Activated CD4-positive, alpha-beta memory T cell treated with anti-CD3 and anti-CD28 coated beads, Interleukin-2, amount 10 ng/mL, durations not matched to agents 7 days and 5 days (primary cell): ENCODE results near the gene FOXN3. TPM values are rescaled to one million over a fixed set of nuclear protein-coding genes. Genes with fewer than 3 reads are reported as not detected.

Experiments used
- CTCF ChIA-PET: fragments of 350-600 bp; sonication (Branson Sonifier 250); formaldehyde crosslinking; loops from one replicate; lab custom pipeline; 2021; ENCODE audit warnings: antibody characterized with exemption, inconsistent platforms; lab: Charles Lee
- POLR2A ChIA-PET: fragments of 350-600 bp; sonication (Branson Sonifier 250); formaldehyde crosslinking; loops from one replicate; lab custom pipeline; 2021; ENCODE audit warnings: antibody characterized with exemption; lab: Charles Lee
- DNase-seq: peaks from one replicate; pipeline ENCODE4 v3.0.0-alpha.2; 2020
- H3K27ac Mint-ChIP-seq: one replicate; pipeline ENCODE4 v1.8.0; 2021; ENCODE audit warnings: mild to moderate bottlenecking, mixed read lengths
- H3K27me3 Mint-ChIP-seq: one replicate; pipeline ENCODE4 v1.8.0; 2021; ENCODE audit warnings: mixed read lengths
- H3K36me3 Mint-ChIP-seq: one replicate; pipeline ENCODE4 v1.8.0; 2021; ENCODE audit warnings: low read depth, mixed read lengths
- H3K4me1 Mint-ChIP-seq: one replicate; pipeline ENCODE4 v1.8.0; 2021; ENCODE audit warnings: mixed read lengths
- H3K4me3 Mint-ChIP-seq: one replicate; pipeline ENCODE4 v1.8.0; 2021; ENCODE audit warnings: mild to moderate bottlenecking, mixed read lengths
- H3K9me3 Mint-ChIP-seq: one replicate; pipeline ENCODE4 v1.8.0; 2021; ENCODE audit warnings: mixed read lengths
- total RNA-seq, 2 experiments: library from RNA; stranded (reverse); gene quantifications; one replicate each; pipeline ENCODE4 v1.2.3, GENCODE V29; 2021

FOXN3 gene
- total RNA-seq, 2 experiments from 2014 or later, result 73.1 to 78.3 TPM

DNA sequence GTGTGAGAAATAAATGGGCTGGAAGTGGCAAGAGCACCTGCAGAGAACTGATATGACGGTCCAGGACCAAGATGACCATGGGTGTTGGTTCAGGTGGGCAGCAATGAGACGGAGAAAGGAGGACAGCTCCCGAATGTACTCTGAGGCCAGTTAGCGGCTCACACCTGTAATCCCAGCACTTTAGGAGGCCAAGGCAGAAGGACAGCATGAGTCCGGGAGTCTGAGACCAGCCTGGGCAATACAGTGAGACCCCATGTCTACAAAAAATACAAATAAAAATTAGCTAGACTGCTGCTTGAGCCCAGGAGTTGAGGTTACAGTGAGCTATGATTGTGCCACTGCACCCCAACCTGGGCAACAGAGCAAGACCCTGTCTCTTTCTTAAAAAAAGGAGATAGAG is 60.1 kb downstream of the FOXN3 start:
- Mint-ChIP-seq H3K9me3 (no peaks in the 10 kb centered on the region), H3K27ac (no peak overlapping the region), H3K36me3 (peaks cover 6% of the 10 kb centered on the region), H3K27me3 (no peaks in the 10 kb centered on the region), H3K4me1 (peaks cover 23% of the 10 kb centered on the region), H3K4me3 (no peak overlapping the region)
- DNase-seq, result no peak
- POLR2A ChIA-PET, result no interaction called here
- CTCF ChIA-PET, result no interaction called here

DNA sequence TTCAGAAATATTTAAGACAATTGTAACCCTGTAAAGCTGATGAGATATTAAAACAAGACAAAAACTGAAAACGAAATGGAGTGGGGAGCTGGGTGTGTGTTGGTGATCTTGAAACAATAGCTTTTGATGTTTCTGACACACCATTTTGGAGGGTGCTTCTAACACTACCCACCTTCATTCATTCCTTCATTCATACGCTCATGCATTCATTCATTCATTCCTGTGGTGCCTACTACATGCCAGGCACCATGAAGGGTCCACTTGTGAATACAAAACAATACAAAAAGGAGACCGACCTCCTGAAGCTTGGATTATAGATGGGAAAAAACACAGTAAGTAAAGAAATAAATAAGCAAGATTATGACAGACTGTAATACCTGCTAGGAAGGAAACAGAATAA is 60.5 kb downstream of the FOXN3 start:
- ChIA-PET POLR2A (no interaction called here), CTCF (no interaction called here)
- no peak overlapping the region for H3K4me3 Mint-ChIP-seq
- no peaks in the 10 kb centered on the region for H3K9me3 Mint-ChIP-seq
- no peak overlapping the region for H3K27ac Mint-ChIP-seq
- H3K36me3 Mint-ChIP-seq, result peaks cover 9% of the 10 kb centered on the region
- no peaks in the 10 kb centered on the region for H3K27me3 Mint-ChIP-seq
- peaks cover 28% of the 10 kb centered on the region for H3K4me1 Mint-ChIP-seq
- no peak for DNase-seq

- POLR2A ChIA-PET, result interaction anchor here (0.6 kb wide), 2 partner anchors 54 to 154 kb away, joined by 3 read pairs; no protein-coding TSS in a partner anchor
- H3K4me3 Mint-ChIP-seq, result no peak overlapping the region
These were observed 63.3 kb downstream of the FOXN3 start for GRCh38 chr14:89353766-89354113.

DNA sequence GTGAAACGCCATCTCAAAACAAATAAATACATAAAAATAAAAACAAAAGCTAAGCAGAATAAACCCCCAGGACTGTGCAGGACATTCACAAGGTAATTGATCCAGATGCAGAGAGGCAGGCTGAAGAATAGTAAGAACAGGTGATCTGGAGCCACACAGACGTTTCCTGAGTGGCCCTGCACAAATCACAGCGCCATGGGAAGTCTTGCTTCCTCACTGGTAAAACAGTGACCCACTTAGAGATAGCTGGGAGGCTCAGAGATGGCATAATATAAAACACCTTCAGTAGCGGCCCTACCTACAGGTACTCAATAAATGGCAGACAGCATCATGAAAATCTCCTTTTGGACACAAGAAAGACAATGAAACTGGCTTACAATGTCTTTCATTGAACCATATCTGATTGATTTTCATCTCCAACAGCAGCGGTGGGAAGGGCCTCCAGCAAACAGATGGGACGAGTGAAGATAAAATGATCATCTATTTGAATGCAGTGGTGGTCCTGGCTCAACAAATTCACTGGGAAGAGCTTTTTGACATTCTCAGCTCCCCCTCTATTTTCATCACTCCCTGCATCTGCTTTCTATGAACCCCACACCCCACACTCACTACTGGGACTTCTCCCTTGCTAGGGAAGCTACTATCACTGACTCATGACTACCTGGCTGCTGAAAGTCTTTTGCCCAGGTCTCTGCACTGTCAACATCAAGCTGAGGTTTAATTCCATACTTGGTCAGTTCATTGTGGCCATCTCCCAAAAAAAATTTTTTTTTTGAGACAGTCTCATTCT is 63.9 kb downstream of the FOXN3 start:
- peaks cover 3% of the 10 kb centered on the region for H3K9me3 Mint-ChIP-seq
- peaks cover 42% of the 10 kb centered on the region for H3K4me1 Mint-ChIP-seq
- no peak for DNase-seq
- H3K27ac Mint-ChIP-seq, result no peak overlapping the region
- H3K36me3 Mint-ChIP-seq, result peaks cover 38% of the 10 kb centered on the region
- CTCF ChIA-PET, result interaction anchor here (1.6 kb wide), 1 partner anchor 12 kb away, joined by 4 read pairs; no protein-coding TSS in a partner anchor
- H3K27me3 Mint-ChIP-seq, result no peaks in the 10 kb centered on the region
- no peak overlapping the region for H3K4me3 Mint-ChIP-seq
- POLR2A ChIA-PET, result interaction anchor here (0.6 to 1.3 kb wide), 4 partner anchors 12 to 155 kb away, joined by 3 to 8 read pairs (median 3); no protein-coding TSS in a partner anchor

More at GRCh38 chr14:89353766-89354113, 63.3 kb downstream of the FOXN3 start:
- Mint-ChIP-seq H3K36me3 (peaks cover 32% of the 10 kb centered on the region), H3K4me1 (peaks cover 42% of the 10 kb centered on the region), H3K27me3 (no peaks in the 10 kb centered on the region), H3K9me3 (peaks cover 3% of the 10 kb centered on the region), H3K27ac (no peak overlapping the region)
- DNase-seq, result no peak
- CTCF ChIA-PET, result interaction anchor here (1.6 kb wide), 1 partner anchor 11 kb away, joined by 4 read pairs; no protein-coding TSS in a partner anchor

DNA sequence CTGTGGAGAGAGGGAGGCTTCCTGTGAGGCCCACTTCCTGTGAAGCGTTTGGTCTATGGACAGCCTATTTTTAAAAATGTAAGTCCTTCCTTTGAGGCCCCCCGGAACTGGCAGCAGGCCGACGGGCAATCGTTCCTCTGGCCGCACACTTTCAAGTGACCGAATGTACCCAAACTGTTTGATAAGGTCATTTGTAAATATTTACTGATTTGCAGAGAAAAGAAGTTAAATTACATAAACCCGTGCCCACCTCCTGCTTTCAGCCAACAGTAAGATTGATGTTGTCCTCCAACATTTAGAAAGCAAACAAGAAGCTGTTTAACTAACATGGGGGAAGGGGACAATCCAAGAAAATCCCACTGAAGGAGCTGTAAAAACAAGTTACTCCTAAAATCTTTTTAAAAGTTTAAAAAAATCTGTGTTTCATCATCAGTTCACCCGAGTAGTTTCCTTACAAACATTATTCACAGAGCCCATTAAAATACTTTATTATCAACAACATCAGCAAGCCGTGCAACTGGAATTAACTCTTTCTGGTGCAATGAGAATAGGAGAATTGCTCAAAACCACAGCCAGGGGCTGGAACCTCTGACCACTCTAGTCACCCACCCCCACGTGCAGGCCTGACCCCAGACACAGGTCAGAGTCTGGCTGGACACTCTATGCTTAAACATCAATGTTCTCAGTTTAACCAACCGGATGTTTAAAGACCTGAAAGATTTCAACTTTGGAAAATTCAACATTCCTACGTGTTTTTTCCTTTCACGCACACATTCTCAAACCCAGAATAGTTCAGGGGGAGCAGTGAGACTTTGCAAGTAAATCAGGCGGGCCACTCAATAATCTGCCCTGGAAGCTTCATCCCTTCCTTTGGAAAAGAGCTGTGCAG is 65.3 kb downstream of the FOXN3 start:
- H3K4me3 Mint-ChIP-seq, result peak overlapping the region; percentile 48
- H3K27me3 Mint-ChIP-seq, result no peaks in the 10 kb centered on the region
- peak; percentile 30 for DNase-seq
- POLR2A ChIA-PET, result interaction anchor here (1.3 kb wide), 1 partner anchor 13 kb away, joined by 8 read pairs; no protein-coding TSS in a partner anchor
- H3K4me1 Mint-ChIP-seq, result peaks cover 40% of the 10 kb centered on the region
- H3K27ac Mint-ChIP-seq, result peak overlapping the region; percentile 67
- peaks cover 3% of the 10 kb centered on the region for H3K9me3 Mint-ChIP-seq
- peaks cover 48% of the 10 kb centered on the region for H3K36me3 Mint-ChIP-seq
- CTCF ChIA-PET, result interaction anchor here (1.0 to 1.6 kb wide), 2 partner anchors 10 to 13 kb away, joined by 3 to 4 read pairs; no protein-coding TSS in a partner anchor

GRCh38 chr14:89351221-89351515 is 65.9 kb downstream of the FOXN3 start:
- POLR2A ChIA-PET, result no interaction called here
- CTCF ChIA-PET, result interaction anchor here (1.6 kb wide), 1 partner anchor 9 kb away, joined by 3 read pairs; no protein-coding TSS in a partner anchor
- no peak for DNase-seq
- Mint-ChIP-seq H3K27me3 (no peaks in the 10 kb centered on the region), H3K27ac (peak overlapping the region; percentile 67), H3K36me3 (peaks cover 52% of the 10 kb centered on the region), H3K4me1 (peaks cover 38% of the 10 kb centered on the region), H3K9me3 (peaks cover 3% of the 10 kb centered on the region), H3K4me3 (peak overlapping the region; percentile 48)

GRCh38 chr14:89350152-89350551 is 66.9 kb downstream of the FOXN3 start:
- Mint-ChIP-seq H3K27me3 (no peaks in the 10 kb centered on the region), H3K36me3 (peaks cover 54% of the 10 kb centered on the region), H3K27ac (no peak overlapping the region), H3K9me3 (peaks cover 3% of the 10 kb centered on the region), H3K4me1 (peaks cover 36% of the 10 kb centered on the region), H3K4me3 (no peak overlapping the region)
- POLR2A ChIA-PET, result no interaction called here
- CTCF ChIA-PET, result interaction anchor here (0.7 to 1.6 kb wide), 2 partner anchors 8 to 9 kb away, joined by 3 read pairs; no protein-coding TSS in a partner anchor
- no peak for DNase-seq

DNA sequence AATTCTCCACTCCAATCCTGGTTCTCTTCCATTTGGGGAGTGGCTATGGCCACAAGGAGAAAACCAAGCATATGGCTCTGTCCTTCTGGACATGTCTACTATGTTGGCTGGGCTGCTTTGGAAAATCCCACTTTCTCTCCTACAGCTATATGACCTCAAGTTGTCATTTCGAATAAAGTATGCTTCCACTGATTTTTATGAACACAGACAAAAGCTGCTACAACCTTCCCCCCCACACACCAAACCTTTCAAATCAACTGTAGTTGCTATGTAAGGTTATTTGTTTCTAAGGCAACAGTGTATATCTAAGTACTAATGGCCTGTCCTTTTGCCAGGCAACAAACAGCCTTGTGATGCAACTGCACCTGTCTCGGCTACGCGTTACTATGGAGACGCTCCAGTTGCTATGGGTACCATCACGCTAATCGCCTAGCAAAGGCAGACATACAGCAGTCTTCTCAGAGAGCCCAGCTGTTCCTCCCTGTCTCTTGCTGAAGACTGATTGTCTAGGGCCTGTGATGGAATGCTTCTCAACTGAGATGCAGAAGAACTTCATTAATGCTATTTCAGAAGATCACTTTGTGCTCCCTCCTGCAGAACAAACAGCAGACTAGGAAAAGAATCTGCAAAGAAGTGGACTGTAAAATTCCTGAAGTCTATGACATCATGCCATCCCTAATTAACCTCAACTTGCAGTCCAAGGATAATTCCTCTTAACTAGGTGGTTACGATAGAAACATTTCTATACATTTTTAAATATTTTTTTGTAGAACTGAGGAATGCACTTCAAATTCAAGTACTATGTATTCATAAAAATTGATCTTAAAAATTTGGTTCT is 67.6 kb downstream of the FOXN3 start:
- Mint-ChIP-seq H3K36me3 (peaks cover 59% of the 10 kb centered on the region), H3K4me3 (no peak overlapping the region), H3K9me3 (peaks cover 3% of the 10 kb centered on the region), H3K27me3 (no peaks in the 10 kb centered on the region), H3K27ac (no peak overlapping the region), H3K4me1 (peaks cover 36% of the 10 kb centered on the region)
- CTCF ChIA-PET, result interaction anchor here (0.5 kb wide), 1 partner anchor 702 kb away, joined by 3 read pairs; no protein-coding TSS in a partner anchor
- POLR2A ChIA-PET, result no interaction called here
- no peak for DNase-seq

- ChIA-PET CTCF (interaction anchor here (0.5 kb wide), 1 partner anchor 701 kb away, joined by 3 read pairs; no protein-coding TSS in a partner anchor), POLR2A (no interaction called here)
- Mint-ChIP-seq H3K36me3 (peaks cover 66% of the 10 kb centered on the region), H3K4me1 (peaks cover 39% of the 10 kb centered on the region), H3K9me3 (peaks cover 3% of the 10 kb centered on the region), H3K27me3 (no peaks in the 10 kb centered on the region), H3K27ac (no peak overlapping the region), H3K4me3 (no peak overlapping the region)
- no peak for DNase-seq
These were observed 68.3 kb downstream of the FOXN3 start for GRCh38 chr14:89348722-89349121.

GRCh38 chr14:89347885-89348284 is 69.1 kb downstream of the FOXN3 start:
- no peak for DNase-seq
- H3K27me3 Mint-ChIP-seq, result no peaks in the 10 kb centered on the region
- ChIA-PET POLR2A (no interaction called here), CTCF (no interaction called here)
- H3K4me1 Mint-ChIP-seq, result peaks cover 34% of the 10 kb centered on the region
- no peak overlapping the region for H3K4me3 Mint-ChIP-seq
- peaks cover 3% of the 10 kb centered on the region for H3K9me3 Mint-ChIP-seq
- peaks cover 69% of the 10 kb centered on the region for H3K36me3 Mint-ChIP-seq
- no peak overlapping the region for H3K27ac Mint-ChIP-seq

DNA sequence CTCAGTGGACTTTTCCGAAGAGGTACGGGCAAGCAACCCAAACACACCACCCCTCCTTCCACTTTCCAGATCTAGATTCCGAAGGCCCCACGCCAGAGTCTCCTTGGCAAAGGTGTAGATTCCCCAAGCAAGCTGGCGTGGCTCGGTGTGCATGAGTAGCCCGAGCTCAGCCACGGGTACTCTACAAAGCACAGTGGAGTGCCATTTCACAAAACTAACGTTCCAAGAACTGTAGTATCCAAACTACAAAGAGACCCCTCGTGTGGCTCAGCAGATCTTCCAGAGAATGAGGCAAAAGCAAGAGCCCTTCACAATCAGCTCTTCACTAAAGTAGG is 72.1 kb downstream of the FOXN3 start:
- Mint-ChIP-seq H3K36me3 (peaks cover 50% of the 10 kb centered on the region), H3K9me3 (no peaks in the 10 kb centered on the region), H3K4me1 (peaks cover 10% of the 10 kb centered on the region), H3K4me3 (no peak overlapping the region), H3K27me3 (no peaks in the 10 kb centered on the region), H3K27ac (no peak overlapping the region)
- ChIA-PET CTCF (no interaction called here), POLR2A (no interaction called here)
- no peak for DNase-seq

GRCh38 chr14:89343356-89343755 is 73.7 kb downstream of the FOXN3 start:
- Mint-ChIP-seq H3K36me3 (peaks cover 36% of the 10 kb centered on the region), H3K9me3 (no peaks in the 10 kb centered on the region), H3K27ac (no peak overlapping the region), H3K27me3 (no peaks in the 10 kb centered on the region), H3K4me3 (no peak overlapping the region), H3K4me1 (peaks cover 11% of the 10 kb centered on the region)
- ChIA-PET CTCF (interaction anchor here (1.1 kb wide), 1 partner anchor 9 kb away, joined by 4 read pairs; no protein-coding TSS in a partner anchor), POLR2A (interaction anchor here (0.6 kb wide), 1 partner anchor 944 kb away, joined by 3 read pairs; no protein-coding TSS in a partner anchor)
- DNase-seq, result no peak
